ENCODE results near the gene FGF1.

Gene FGF1

DNA sequence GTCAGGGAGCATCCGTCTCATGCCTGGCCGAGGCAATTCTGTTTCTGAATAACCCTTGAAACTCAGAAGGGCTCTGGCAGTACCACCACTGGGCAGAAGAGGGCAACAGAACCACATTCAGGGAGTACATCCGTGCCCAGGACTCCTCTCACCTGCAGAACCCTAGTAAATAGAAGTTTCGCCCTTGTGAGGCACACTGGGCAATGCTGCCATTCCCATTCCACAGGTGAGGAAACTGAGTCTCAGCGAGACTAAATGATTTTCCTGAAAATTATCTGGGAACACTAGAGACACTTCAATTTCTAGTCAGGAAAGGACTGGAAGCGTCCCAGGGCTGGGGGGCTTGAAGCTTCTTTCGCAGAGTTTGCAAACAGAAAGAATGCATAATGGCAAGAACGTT lies 74.7 kb downstream of the FGF1 start:
- DNase-seq (ENCODE audit: low spot score) = peak; percentile 78

- DNase-seq (ENCODE audit: low spot score) = no peak
Observed at GRCh38 chr5:142610176-142611001, 75.5 kb downstream of the FGF1 start.

DNA sequence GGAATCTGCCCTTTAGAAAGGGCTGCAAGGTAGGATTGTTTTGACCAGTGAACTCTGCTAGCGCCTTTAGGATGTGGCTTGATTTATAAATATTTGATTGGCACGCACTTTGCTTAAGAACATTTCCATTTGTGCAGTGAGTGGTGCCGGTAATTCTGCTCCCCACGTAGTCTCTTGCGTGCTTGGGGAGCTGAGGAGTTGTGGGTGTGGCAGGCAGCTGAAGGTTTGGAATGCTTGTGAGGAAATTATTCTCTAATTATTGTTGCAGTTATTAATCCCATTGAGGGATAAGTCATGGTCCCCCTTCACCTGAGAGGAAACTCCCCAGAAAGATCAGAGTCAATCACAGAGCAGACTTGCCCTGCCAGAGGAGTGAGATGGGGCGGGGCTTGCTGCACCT lies 76.7 kb downstream of the FGF1 start:
- no peak for DNase-seq (ENCODE audit: low spot score)

DNA sequence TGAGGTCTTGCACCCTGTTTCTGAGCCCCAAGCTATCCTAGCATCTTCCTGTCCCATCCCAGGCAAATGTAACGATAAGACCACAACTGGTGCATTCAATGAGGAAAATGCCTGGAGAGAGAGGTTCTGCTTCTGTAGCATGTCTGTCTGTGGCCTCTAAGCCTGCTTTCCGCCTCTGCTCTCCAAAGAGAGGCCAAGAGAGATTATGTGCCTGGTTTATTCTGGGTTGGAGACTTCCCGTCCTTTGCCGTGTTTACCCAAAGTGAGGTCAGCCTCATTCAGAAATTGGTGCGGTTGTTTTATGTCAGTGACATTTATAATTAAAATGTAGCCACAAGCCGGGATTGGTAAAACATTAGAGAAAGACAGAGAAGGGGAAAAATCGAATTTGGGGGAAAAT lies 77.8 kb downstream of the FGF1 start:
- no peak for DNase-seq (ENCODE audit: low spot score)

DNA sequence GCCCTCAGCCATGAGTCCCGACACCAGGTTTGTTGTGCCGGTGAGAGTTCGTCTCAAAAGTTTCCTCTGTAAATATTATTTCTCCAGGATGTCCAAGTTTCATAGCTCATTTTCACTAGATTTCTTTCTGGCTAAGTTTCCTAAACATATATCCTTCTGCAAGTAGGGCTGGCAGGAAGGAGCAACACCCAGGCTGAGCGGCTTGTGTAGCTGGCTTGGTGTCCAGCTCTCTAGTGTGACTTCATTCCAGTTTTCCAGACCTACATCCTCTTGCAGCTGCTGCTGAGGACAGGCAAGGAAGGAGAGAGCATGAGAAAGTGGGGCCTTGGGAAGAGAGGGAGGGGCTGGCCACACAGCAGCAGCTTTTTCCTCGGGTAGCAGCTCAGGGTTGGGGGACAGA lies 80.3 kb downstream of the FGF1 start:
- DNase-seq (ENCODE audit: low spot score) = no peak

DNA sequence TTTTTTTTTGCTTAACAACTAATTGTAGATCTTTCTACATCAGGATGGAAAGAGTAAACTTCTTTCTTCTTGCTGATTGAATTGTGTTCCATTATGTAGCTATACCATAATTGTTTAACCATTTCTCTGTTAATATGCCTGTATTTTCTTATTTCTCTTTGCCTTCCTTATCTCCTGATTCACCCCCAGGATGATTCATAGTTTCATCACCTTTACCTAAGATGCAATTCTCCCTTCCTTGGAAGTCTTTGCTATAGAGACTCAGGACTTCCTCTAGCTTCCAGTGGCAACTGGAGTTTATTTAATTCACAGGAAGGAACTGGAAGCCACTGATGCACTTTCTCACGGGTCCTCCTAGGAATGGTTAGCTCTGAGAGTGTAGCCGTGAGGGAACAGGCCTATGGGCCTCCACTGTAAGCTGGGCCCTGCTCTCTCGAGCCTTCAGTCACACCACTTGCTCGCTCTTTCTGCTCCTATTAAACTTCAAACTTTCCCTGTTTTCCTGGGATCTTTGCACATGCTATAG lies 83.1 kb downstream of the FGF1 start:
- DNase-seq (ENCODE audit: low spot score) = no peak

DNA sequence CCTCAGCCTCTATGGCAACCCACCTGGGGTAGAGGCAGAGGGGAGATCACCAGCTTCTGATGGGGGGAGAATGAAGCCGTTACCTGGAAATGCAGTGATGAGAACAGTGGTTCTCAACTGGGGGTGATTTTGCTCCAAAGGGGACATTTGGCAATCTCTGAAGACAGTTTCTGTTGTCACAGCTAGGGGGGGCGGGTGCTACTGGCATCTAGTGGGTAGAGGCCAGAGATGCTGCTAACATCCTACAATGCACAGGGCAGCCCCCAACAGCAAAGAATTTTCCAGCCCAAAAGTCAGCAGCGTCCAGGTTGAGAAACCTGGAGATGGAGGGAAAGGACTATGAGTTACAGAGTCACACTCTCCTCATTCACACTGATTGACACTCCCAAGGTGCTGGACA lies 84.5 kb downstream of the FGF1 start:
- DNase-seq (ENCODE audit: low spot score) = no peak

DNA sequence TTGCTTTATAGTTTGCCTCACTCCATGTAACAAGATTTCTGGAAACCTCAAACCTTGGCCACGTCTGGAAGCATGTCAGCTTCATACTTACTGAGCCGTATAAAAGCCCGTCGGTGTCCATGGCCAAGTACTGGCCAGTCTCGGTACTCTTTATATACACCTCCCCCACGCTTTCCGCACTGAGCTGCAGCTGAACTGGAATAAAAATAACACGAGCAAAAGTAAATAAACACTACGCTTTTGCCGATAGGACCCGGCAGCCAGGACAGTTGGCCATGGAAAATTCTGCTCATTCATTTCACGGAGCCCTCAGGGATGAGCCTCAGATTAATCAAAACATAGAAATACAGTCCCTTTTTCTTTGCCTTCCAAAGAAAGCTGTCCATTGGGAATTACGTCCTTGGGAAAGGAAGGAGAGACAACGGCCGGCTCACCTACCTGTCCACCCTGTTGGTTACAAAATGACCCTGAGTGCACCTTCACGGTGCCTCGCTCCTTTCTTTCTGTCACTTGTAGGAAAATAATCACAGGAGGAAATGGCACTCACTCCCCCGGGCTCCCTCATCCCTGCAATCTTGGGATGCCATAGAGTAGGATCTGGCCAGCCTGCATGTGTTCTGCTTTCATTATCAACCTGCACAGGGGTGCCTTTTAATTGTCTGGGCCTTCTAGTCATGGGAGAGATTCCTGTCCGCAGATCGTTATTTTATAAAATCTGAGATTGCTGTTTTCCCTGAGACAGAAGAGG lies 85.1 kb downstream of the FGF1 start:
- no peak for DNase-seq (ENCODE audit: low spot score)

DNA sequence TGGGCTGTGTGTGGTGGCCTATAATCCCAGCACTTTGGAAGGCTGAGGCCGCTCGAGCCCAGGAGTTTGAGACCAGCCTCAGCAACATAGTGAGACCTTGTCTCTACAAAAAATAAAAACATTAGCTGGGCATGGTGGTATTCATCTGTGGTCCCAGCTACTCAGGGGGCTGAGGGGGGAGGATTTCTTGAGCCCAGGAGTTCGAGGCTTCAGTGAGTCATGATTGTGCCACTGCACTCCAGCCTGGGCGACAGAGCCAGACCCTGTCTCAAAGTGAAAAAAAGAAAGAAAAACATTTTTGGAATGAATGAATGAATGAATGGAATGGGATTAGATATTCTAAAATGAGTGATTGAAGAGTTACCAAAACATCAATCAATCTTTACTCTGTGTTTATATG lies 85.8 kb downstream of the FGF1 start:
- no peak for DNase-seq (ENCODE audit: low spot score)

DNA sequence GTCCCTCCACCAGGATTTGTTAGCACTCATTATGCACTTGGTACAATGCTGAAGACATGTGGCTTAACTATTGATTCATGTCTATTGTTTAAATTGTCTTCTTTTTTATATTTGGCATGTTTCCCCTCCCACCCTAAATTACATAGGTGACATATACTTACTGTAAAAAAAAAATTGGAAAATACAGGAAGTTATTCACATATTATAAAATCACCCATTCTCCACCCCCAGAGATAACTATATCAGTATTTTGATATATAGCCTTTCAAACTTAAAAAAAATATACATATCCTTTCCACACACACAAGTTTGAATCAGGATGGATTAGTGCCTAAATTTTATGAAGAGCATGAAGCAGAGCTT lies 87.6 kb downstream of the FGF1 start:
- no peak for DNase-seq (ENCODE audit: low spot score)

DNA sequence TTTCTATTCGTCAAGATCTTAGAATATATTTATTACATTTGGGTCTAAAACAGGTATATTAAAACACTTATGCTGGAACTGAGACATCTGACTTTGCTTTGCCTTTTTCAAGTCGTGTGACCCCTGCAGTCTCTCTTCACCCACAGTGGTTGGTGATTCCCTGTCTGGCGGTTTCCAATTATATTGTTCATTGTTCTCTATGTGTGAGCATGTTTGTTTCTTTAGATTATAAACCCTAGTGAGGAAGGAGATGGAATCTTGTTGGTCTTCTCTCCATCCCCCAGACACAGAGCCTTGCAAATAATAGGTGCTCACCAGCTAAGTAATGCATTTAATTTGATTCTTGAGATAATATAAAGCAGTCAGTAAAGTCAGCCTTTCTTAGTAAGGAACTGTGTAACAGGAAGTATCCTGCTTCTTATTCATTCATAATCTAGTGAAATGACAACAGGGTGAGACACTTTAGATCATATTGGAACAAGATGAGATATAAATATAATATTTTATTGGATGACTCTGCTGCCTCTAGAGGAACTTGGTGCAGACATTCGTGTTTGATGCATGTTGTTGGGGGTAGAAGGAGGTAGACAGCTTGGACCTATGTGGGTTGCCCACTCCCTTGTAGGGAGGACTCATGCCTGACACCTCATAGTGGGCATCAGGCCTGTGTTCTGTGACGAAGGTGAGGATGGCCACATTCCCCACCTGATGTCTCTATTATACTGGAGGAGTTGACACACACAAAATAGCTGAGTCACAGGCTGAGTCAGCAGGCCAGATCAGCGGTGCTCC lies 88.1 kb downstream of the FGF1 start:
- DNase-seq (ENCODE audit: low spot score) = peak; percentile 45

GRCh38 chr5:142597025-142597424 lies 88.9 kb downstream of the FGF1 start:
- no peak for DNase-seq (ENCODE audit: low spot score)

DNA sequence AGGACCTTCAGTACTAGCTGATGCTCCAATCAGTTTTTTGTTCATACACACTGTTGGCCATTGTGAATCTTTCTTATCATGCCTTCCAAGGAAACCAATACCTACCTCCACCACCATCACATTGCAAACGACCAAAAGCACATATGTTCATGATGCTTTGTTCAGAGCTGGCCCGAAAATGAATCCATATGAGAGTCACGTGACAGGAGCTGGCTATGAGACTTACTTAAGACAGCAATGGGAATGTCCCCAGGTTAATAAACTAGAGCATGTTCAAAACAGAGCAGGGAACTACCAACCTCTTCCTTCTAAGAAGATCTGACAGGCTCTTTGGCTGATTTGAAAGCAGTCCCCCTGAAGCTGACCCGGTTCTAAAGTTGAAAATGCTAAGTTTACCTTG lies 93.5 kb downstream of the FGF1 start:
- DNase-seq (ENCODE audit: low spot score) = no peak

DNA sequence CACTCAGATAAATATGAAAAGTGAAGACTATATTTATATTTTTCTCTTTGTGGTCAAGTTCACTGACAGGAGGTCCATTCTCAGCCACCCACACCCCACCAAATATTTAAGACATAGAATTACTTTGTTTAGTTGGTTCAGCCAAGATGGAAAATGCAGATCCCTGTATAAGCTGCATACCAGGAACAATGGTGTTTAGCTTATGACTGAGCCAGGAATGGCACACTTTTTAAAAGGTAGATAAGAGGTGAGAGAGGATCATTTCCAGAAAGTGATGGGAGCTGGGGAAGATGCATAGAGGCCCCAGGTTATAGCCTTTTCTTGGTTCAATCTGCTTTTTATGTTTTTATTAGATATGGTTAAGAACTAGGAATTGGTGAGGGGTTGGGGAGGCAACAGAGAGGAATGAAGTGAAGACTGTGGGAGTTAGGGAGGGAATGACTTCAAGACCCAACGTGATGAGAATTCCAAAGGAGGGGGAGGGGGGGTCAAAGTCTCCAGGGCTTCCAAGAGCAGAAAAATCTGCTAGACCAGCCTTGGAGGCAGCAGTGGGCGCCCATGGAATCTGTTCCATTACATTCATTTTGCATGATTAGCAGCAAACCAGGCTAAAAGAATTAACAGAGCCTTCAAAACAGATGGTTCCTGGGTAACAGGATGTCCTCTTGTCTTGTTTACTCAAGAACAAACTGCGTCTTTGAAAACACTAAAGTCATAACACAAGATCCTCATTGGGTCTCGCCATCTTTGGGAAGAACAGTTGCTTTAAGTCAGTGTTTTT lies 95.2 kb downstream of the FGF1 start:
- no peak for DNase-seq (ENCODE audit: low spot score)

GRCh38 chr5:142589720-142590119 lies 96.2 kb downstream of the FGF1 start:
- DNase-seq (ENCODE audit: low spot score) = no peak

- peak; percentile 39 for DNase-seq (ENCODE audit: low spot score)
Observed at GRCh38 chr5:142587354-142587965, 98.4 kb downstream of the FGF1 start.

DNA sequence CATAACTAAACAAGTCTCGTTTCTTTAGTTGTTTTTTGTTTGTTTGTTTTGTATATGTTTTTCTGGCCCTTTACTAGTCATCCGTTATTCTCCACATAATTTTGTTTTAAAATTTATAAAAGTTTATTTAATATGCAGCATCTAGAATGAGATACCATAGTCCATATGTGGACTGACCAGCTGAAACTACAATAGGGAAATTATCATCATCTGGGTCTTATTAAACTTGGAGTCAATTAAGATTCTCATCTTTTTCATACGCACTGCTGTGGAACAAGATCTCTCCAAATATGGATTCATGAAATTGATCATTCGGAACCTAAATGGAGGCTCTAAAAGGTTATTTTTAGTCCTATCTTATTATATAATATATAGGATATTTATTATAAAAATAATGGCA lies 99.3 kb downstream of the FGF1 start:
- no peak for DNase-seq (ENCODE audit: low spot score)

DNA sequence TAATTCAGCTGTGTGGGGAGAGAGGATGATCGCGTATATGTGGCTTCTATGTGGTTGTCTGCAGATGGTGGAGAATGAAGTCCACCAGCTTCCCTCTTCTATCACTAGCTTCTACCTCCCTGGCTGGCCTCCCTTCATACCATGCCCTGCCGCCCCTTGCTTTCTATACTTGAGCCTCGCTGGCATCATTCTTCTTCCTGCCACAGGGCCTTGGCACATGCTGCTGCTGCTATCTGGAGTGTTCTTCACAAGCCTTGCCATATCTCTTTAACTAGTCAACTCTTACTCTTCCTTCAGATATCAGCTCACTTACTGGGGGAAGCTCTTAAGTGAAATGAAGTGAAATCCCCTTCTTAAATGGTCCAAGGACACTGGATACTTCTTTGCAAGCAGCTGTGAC lies 100.4 kb downstream of the FGF1 start:
- no peak for DNase-seq (ENCODE audit: low spot score)

- DNase-seq (ENCODE audit: low spot score) = no peak
Observed at GRCh38 chr5:142584891-142585290, 101.0 kb downstream of the FGF1 start.

DNA sequence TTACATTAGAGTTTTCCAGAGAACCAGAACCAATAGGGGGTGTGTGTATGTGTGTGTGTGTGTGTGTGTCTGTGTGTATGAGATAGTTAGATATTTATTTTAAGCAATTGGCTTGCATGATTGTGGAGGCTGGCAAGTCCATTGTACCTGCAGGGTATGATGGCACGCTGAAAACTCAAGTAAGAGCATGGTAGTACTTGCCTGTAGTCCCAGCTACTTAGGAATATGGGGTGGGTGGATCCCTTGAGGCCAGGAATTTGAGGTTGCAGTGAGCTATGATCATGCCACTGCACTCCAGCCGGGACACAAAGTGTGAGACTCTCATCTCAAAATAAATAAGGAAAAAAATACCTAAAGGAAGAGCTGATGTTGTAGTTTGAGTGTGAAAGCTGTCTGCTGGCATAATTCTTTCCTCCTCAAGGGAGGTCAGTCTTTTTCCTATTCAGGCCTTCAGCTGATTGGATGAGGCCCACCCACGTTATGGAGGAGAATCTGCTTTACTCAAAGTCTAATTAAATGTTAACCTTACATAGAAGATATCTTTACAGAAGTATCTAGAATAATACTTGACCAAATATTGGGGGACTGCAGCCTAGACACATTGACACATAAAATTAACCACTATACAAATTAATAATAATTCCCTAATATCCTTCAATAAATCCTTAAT lies 107.6 kb downstream of the FGF1 start:
- DNase-seq (ENCODE audit: low spot score) = no peak

GRCh38 chr5:142576804-142577203 lies 109.1 kb downstream of the FGF1 start:
- no peak for DNase-seq (ENCODE audit: low spot score)

Measured in activated CD4-positive, alpha-beta T cell treated with anti-CD3 and anti-CD28 coated beads, Interleukin-2, Interleukin-4, amounts not matched to agents 100 ng/mL and 50 ng/mL, durations not matched to agents 16 hours and 8 hours (primary cell).